GM23338 (cell line): ENCODE results near the gene CLSTN2. TPM values are rescaled to one million over a fixed set of nuclear protein-coding genes. Genes with fewer than 3 reads are reported as not detected.

ENCODE experiments used
- ATAC-seq: fragments of 200-7000 bp; cut with Tn5 transposase; 3 replicates; pipeline ENCODE4 v1.9.1; 2020
- DNase-seq: peaks from one replicate; pipeline ENCODE4 v3.0.0-alpha.2; 2015; ENCODE audit warnings: low spot score
- H2AFZ ChIP-seq: fragments of 200-600 bp; sonication (generic); 2 replicates; pipeline ENCODE4 v1.8.0; 2016; ENCODE audit warnings: antibody characterized with exemption, mild to moderate bottlenecking, moderate library complexity
- H3F3A ChIP-seq: fragments of 200-600 bp; sonication (generic); replicated peaks from 2 replicates; pipeline ENCODE4 v1.8.0; 2017; ENCODE audit warnings: antibody characterized with exemption, mixed run types, low read depth
- H3K27ac ChIP-seq: fragments of 200-600 bp; sonication (generic); 2 replicates; pipeline ENCODE4 v1.6.1; 2016; ENCODE audit warnings: low read depth
- H3K27me3 ChIP-seq: fragments of 200-600 bp; sonication (generic); 2 replicates; pipeline ENCODE4 v1.8.0; 2016; ENCODE audit warnings: mild to moderate bottlenecking, mixed run types, moderate library complexity; ENCODE audit not compliant: insufficient read depth
- H3K36me3 ChIP-seq: fragments of 200-600 bp; sonication (generic); 2 replicates; pipeline ENCODE4 v1.8.0; 2016; ENCODE audit warnings: mild to moderate bottlenecking; ENCODE audit not compliant: insufficient read depth
- H3K4me1 ChIP-seq: fragments of 200-600 bp; sonication (generic); 2 replicates; pipeline ENCODE4 v1.8.0; 2016; ENCODE audit warnings: mild to moderate bottlenecking, moderate library complexity; ENCODE audit not compliant: insufficient read depth
- H3K4me2 ChIP-seq: fragments of 200-600 bp; sonication (generic); 2 replicates; pipeline ENCODE4 v1.7.1; 2017; ENCODE audit warnings: mixed run types
- H3K4me3 ChIP-seq: fragments of 200-600 bp; sonication (generic); 2 replicates; pipeline ENCODE4 v1.6.1; 2016; ENCODE audit warnings: mixed run types
- H3K79me2 ChIP-seq: fragments of 200-600 bp; sonication (generic); replicated peaks from 2 replicates; pipeline ENCODE4 v1.8.0; 2017; ENCODE audit warnings: mild to moderate bottlenecking; ENCODE audit not compliant: insufficient read depth
- H3K9me2 ChIP-seq: fragments of 200-600 bp; sonication (generic); 2 replicates; pipeline ENCODE4 v1.8.0; 2017; ENCODE audit not compliant: insufficient read depth
- H4K20me1 ChIP-seq: fragments of 200-600 bp; sonication (generic); replicated peaks from 2 replicates; pipeline ENCODE4 v1.8.0; 2017; ENCODE audit warnings: mild to moderate bottlenecking; ENCODE audit not compliant: insufficient read depth
- H3K27ac Mint-ChIP-seq: 2 replicates; pipeline ENCODE4 v1.8.0; 2020; ENCODE audit warnings: inconsistent platforms, mild to moderate bottlenecking, moderate library complexity, mixed read lengths
- H3K27me3 Mint-ChIP-seq: 3 replicates; pipeline ENCODE4 v1.8.0; 2022; ENCODE audit warnings: low read depth, mild to moderate bottlenecking, moderate library complexity, mixed read lengths, inconsistent platforms; ENCODE audit not compliant: insufficient read depth, poor library complexity
- H3K36me3 Mint-ChIP-seq: 3 replicates; pipeline ENCODE4 v1.8.0; 2021; ENCODE audit warnings: low read depth, mild to moderate bottlenecking, inconsistent platforms, moderate library complexity, mixed read lengths
- H3K4me1 Mint-ChIP-seq: 3 replicates; pipeline ENCODE4 v1.8.0; 2020; ENCODE audit warnings: mild to moderate bottlenecking, inconsistent platforms, mixed read lengths
- H3K4me3 Mint-ChIP-seq: 3 replicates; pipeline ENCODE4 v1.8.0; 2021; ENCODE audit warnings: moderate library complexity, mild to moderate bottlenecking, inconsistent platforms, mixed read lengths
- H3K9me3 Mint-ChIP-seq: 3 replicates; pipeline ENCODE4 v1.8.0; 2020; ENCODE audit warnings: moderate library complexity, mild to moderate bottlenecking, inconsistent platforms, mixed read lengths
- CREB1 ChIP-seq: fragments of 250-450 bp; sonication (Bioruptor Pico); IDR thresholded peaks from 2 replicates; pipeline ENCODE4 v1.5.0; 2020; ENCODE audit warnings: low read depth, mild to moderate bottlenecking, moderate library complexity
- EZH2phosphoT487 ChIP-seq: fragments of 200-600 bp; sonication (generic); IDR thresholded peaks from one replicate; pipeline ENCODE4 v1.8.1; 2018; ENCODE audit warnings: antibody characterized with exemption; ENCODE audit not compliant: unreplicated experiment
- JUNB ChIP-seq: IDR thresholded peaks from one replicate; pipeline ENCODE4 v1.6.1; 2016; ENCODE audit warnings: antibody characterized with exemption; ENCODE audit not compliant: unreplicated experiment
- NANOG ChIP-seq: IDR thresholded peaks from 2 replicates; pipeline ENCODE4 v1.6.1; 2016; ENCODE audit warnings: antibody characterized with exemption, borderline replicate concordance
- POLR2AphosphoS5 ChIP-seq: IDR thresholded peaks from 2 replicates; pipeline ENCODE4 v1.6.1; 2016; ENCODE audit warnings: antibody characterized with exemption, low read depth
- STAT1 ChIP-seq: IDR thresholded peaks from one replicate; pipeline ENCODE4 v1.6.1; 2016; ENCODE audit warnings: antibody characterized with exemption; ENCODE audit not compliant: unreplicated experiment
- ZNF114 ChIP-seq: fragments of 250-450 bp; sonication (Bioruptor Pico); IDR thresholded peaks from 2 replicates; pipeline ENCODE4 v1.5.0; 2020; ENCODE audit warnings: mild to moderate bottlenecking, moderate library complexity
- ZNF331 ChIP-seq: fragments of 250-450 bp; sonication (Bioruptor Pico); IDR thresholded peaks from 2 replicates; pipeline ENCODE4 v1.5.0; 2020; ENCODE audit warnings: low read depth, mild to moderate bottlenecking, moderate library complexity
- polyA plus RNA-seq: library from polyadenylated mRNA; unstranded; fragments of >200 nt; fragmentation: Nextera tagmentation; extraction: Ambion mirVana; gene quantifications from 2 replicates; pipeline ENCODE4 v1.2.1, GENCODE V29; 2016
- total RNA-seq: library from RNA; depleted of rRNA; stranded (reverse); fragments of >200 nt; shearing (Covaris generic); gene quantifications from 2 replicates; pipeline ENCODE4 v1.2.3, GENCODE V29; 2014
- TF ChIP-seq, protein P1 (sequence below): IDR thresholded peaks from 2 replicates; pipeline ENCODE4 v1.6.1; 2016; ENCODE audit warnings: antibody characterized with exemption
- TF ChIP-seq, protein P2 (sequence below): fragments of 250-450 bp; sonication (Bioruptor Pico); IDR thresholded peaks from 2 replicates; pipeline ENCODE4 v1.5.0; 2020; ENCODE audit warnings: mild to moderate bottlenecking, moderate library complexity
- TF ChIP-seq, protein P3 (sequence below), 2 experiments: fragments of 200-600 bp in 1 of 2; sonication (generic) in 1 of 2; conservative IDR thresholded peaks; 2 replicates each; pipeline versions ENCODE4 v1.5.1 to v1.6.1; 2016 to 2017; ENCODE audit warnings: antibody characterized with exemption in 2 of 2, low read depth in 2 of 2, mild to moderate bottlenecking in 2 of 2, moderate library complexity in 1 of 2

Gene CLSTN2
- total and polyA plus RNA-seq, 2 experiments from 2014 or later = 0.11 to 0.83 TPM

DNA sequence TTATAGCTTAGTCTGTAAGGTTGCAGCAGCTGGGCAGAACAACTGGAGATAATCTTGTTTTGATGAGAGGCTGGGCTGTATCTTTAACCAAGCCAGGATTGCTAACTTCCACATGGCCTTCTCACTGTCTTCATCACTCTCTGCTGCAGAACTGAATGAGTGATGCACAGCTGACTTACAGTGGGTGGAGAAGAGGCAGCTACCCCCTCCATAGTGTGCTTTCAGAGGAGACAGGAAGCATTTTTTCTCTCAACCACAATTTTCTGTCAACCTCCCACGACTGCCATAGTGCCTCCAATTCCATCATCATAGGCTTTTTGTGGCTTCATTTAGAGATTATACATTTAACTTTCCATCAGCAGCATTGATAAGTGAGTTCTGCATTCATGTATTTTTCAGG lies 168.2 kb downstream of the CLSTN2 start:
- Mint-ChIP-seq H3K36me3 (no peaks in the 10 kb centered on the region), H3K4me3 (no peak overlapping the region), H3K4me1 (no peaks in the 10 kb centered on the region), H3K27ac (no peak overlapping the region), H3K9me3 (no peaks in the 10 kb centered on the region), H3K27me3 (peaks cover 2% of the 10 kb centered on the region)
- H3K36me3 ChIP-seq = no peaks in the 10 kb centered on the region
- DNase-seq (no peak), ATAC-seq (no peak)
- H4K20me1 ChIP-seq = no peaks in the 10 kb centered on the region
- H2AFZ ChIP-seq = no peak overlapping the region
- H3K9me2 ChIP-seq = peaks cover 17% of the 10 kb centered on the region
- no peaks in the 10 kb centered on the region for H3K79me2 ChIP-seq
- H3K27ac ChIP-seq = no peak overlapping the region
- H3K27me3 ChIP-seq = no peaks in the 10 kb centered on the region
- no peaks in the 10 kb centered on the region for H3F3A ChIP-seq
- no peaks in the 10 kb centered on the region for H3K4me1 ChIP-seq
- TF ChIP-seq JUNB (no peak), POLR2AphosphoS5 (no peak)
- no peak overlapping the region for H3K4me2 ChIP-seq
- no peak overlapping the region for H3K4me3 ChIP-seq

DNA sequence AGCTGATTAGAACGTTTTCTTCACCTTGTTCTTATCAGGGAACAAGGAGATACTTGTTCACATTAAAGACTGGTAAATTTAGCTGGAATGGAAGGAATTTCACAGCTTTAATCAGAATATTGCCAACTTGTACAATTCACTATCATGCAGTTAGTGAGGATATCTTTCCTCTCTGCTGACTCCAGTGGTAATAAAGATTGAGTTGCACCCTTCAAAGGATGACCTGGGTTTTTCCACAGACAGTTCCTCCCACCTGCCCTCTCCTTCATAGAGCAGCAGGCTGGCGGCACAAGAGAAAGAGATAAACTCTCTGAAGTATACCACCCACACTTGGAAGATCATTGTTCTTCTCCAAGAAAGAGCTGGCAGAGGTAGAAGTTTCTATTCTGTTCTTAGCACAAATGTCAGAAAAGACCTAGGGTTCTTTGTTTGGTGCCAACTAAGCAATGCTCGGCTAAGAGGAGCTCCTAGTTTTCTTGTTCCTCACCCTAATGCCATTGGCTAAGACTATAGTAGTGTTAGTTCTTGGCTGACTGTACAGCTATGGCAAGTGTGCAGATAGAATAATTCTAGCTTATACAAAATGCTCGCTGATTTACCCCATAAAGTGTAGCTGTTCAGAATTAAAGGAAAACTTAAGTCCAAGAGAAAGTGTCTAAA lies 169.1 kb downstream of the CLSTN2 start:
- no peaks in the 10 kb centered on the region for H3K9me3 Mint-ChIP-seq
- Histone ChIP-seq H3K4me3 (no peak overlapping the region), H4K20me1 (no peaks in the 10 kb centered on the region), H3K27ac (no peak overlapping the region), H3K9me2 (peaks cover 17% of the 10 kb centered on the region), H3K36me3 (no peaks in the 10 kb centered on the region), H2AFZ (no peak overlapping the region), H3F3A (no peaks in the 10 kb centered on the region), H3K79me2 (no peaks in the 10 kb centered on the region), H3K4me1 (no peaks in the 10 kb centered on the region), H3K27me3 (no peaks in the 10 kb centered on the region), H3K4me2 (no peak overlapping the region)
- no peaks in the 10 kb centered on the region for H3K4me1 Mint-ChIP-seq
- TF ChIP-seq, protein P1, sequence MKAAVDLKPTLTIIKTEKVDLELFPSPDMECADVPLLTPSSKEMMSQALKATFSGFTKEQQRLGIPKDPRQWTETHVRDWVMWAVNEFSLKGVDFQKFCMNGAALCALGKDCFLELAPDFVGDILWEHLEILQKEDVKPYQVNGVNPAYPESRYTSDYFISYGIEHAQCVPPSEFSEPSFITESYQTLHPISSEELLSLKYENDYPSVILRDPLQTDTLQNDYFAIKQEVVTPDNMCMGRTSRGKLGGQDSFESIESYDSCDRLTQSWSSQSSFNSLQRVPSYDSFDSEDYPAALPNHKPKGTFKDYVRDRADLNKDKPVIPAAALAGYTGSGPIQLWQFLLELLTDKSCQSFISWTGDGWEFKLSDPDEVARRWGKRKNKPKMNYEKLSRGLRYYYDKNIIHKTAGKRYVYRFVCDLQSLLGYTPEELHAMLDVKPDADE = no peak
- TF ChIP-seq, protein P2, sequence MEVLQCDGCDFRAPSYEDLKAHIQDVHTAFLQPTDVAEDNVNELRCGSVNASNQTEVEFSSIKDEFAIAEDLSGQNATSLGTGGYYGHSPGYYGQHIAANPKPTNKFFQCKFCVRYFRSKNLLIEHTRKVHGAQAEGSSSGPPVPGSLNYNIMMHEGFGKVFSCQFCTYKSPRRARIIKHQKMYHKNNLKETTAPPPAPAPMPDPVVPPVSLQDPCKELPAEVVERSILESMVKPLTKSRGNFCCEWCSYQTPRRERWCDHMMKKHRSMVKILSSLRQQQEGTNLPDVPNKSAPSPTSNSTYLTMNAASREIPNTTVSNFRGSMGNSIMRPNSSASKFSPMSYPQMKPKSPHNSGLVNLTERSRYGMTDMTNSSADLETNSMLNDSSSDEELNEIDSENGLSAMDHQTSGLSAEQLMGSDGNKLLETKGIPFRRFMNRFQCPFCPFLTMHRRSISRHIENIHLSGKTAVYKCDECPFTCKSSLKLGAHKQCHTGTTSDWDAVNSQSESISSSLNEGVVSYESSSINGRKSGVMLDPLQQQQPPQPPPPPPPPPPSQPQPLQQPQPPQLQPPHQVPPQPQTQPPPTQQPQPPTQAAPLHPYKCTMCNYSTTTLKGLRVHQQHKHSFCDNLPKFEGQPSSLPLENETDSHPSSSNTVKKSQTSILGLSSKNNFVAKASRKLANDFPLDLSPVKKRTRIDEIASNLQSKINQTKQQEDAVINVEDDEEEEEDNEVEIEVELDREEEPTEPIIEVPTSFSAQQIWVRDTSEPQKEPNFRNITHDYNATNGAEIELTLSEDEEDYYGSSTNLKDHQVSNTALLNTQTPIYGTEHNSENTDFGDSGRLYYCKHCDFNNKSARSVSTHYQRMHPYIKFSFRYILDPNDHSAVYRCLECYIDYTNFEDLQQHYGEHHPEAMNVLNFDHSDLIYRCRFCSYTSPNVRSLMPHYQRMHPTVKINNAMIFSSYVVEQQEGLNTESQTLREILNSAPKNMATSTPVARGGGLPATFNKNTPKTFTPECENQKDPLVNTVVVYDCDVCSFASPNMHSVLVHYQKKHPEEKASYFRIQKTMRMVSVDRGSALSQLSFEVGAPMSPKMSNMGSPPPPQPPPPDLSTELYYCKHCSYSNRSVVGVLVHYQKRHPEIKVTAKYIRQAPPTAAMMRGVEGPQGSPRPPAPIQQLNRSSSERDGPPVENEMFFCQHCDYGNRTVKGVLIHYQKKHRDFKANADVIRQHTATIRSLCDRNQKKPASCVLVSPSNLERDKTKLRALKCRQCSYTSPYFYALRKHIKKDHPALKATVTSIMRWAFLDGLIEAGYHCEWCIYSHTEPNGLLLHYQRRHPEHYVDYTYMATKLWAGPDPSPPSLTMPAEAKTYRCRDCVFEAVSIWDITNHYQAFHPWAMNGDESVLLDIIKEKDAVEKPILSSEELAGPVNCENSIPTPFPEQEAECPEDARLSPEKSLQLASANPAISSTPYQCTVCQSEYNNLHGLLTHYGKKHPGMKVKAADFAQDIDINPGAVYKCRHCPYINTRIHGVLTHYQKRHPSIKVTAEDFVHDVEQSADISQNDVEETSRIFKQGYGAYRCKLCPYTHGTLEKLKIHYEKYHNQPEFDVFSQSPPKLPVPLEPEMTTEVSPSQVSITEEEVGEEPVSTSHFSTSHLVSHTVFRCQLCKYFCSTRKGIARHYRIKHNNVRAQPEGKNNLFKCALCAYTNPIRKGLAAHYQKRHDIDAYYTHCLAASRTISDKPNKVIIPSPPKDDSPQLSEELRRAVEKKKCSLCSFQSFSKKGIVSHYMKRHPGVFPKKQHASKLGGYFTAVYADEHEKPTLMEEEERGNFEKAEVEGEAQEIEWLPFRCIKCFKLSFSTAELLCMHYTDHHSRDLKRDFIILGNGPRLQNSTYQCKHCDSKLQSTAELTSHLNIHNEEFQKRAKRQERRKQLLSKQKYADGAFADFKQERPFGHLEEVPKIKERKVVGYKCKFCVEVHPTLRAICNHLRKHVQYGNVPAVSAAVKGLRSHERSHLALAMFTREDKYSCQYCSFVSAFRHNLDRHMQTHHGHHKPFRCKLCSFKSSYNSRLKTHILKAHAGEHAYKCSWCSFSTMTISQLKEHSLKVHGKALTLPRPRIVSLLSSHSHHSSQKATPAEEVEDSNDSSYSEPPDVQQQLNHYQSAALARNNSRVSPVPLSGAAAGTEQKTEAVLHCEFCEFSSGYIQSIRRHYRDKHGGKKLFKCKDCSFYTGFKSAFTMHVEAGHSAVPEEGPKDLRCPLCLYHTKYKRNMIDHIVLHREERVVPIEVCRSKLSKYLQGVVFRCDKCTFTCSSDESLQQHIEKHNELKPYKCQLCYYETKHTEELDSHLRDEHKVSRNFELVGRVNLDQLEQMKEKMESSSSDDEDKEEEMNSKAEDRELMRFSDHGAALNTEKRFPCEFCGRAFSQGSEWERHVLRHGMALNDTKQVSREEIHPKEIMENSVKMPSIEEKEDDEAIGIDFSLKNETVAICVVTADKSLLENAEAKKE = no peak
- TF ChIP-seq EZH2phosphoT487 = no peak
- TF ChIP-seq NANOG = no peak
- no peak for TF ChIP-seq CREB1 (CRISPR knock-in tag)
- TF ChIP-seq STAT1 = no peak
- TF ChIP-seq ZNF114 (CRISPR knock-in tag) = no peak
- TF ChIP-seq, protein P3, sequence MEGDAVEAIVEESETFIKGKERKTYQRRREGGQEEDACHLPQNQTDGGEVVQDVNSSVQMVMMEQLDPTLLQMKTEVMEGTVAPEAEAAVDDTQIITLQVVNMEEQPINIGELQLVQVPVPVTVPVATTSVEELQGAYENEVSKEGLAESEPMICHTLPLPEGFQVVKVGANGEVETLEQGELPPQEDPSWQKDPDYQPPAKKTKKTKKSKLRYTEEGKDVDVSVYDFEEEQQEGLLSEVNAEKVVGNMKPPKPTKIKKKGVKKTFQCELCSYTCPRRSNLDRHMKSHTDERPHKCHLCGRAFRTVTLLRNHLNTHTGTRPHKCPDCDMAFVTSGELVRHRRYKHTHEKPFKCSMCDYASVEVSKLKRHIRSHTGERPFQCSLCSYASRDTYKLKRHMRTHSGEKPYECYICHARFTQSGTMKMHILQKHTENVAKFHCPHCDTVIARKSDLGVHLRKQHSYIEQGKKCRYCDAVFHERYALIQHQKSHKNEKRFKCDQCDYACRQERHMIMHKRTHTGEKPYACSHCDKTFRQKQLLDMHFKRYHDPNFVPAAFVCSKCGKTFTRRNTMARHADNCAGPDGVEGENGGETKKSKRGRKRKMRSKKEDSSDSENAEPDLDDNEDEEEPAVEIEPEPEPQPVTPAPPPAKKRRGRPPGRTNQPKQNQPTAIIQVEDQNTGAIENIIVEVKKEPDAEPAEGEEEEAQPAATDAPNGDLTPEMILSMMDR (conservative IDR thresholded peaks at IDR 0.05; ENCODE audit: low read depth in 2 of 2) = no peak
- no peak for TF ChIP-seq JUNB
- no peak for TF ChIP-seq ZNF331 (CRISPR knock-in tag)
- no peak for DNase-seq
- H3K4me3 Mint-ChIP-seq = no peak overlapping the region
- H3K27ac Mint-ChIP-seq = no peak overlapping the region
- peaks cover 2% of the 10 kb centered on the region for H3K27me3 Mint-ChIP-seq
- no peak for ATAC-seq
- no peaks in the 10 kb centered on the region for H3K36me3 Mint-ChIP-seq
